Prostate gland (tissue), 2 donors: ENCODE measurements around the gene CHCHD6.

ENCODE experiments used
- POLR2A ChIP-seq: fragments of 450-650 bp; IDR thresholded peaks from one replicate; pipeline ENCODE4 v1.6.1; 2016; ENCODE audit warnings: antibody characterized with exemption, mild to moderate bottlenecking
- POLR2AphosphoS5 ChIP-seq: sonication (generic); formaldehyde crosslinking; IDR thresholded peaks from one replicate; pipeline ENCODE4 v1.6.1; 2017; ENCODE audit warnings: antibody characterized with exemption
- TF ChIP-seq, protein P1 (sequence below), 4 experiments: fragments of 200-600 bp in 2 of 4; fragments of 450-650 bp in 2 of 4; sonication (generic) in 2 of 4; IDR thresholded peaks; 1 replicate in 3 of 4; 2 replicates in 1 of 4; pipeline ENCODE4 v1.5.1; 2016 to 2019; ENCODE audit warnings: antibody characterized with exemption in 4 of 4, mild to moderate bottlenecking in 2 of 4, moderate library complexity in 2 of 4

DNA sequence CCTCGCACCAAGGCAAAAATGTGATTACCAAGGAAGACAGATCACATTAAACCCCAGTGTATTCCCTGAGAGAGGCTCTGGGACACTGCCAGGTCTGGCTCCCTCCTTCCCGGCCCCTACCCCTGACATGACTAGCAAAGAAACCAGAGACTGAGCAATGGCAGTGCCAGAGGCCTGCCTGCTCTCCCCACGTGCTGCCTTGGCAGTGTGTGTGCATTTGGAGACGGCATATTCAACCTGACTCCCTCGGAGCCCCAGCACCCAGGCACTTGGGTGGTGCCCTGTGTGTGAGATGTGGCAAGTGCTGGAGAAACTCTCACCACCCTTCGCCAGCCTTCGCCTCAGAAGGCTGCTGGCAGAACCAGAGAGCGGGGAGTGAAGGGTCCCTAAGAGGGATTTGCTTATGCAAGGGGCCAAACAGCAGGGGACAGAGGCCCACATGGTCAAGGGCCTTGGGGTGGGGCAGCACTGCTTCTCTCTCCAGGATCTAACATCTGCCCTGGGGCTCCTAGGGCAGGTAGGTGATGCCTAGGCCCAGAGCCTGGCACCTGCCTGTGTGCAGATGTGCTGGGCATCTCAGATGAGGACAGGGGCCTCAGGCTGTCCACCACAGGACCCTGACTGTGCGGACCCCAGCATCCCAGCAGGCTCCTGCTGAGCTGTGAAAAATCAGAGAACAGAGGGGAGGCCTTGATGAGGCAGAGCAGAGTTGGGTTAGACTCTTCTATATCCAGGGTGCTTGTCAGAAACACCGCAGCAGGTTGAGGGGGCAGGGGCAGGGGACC, 255.3 kb downstream of the CHCHD6 start:
- TF ChIP-seq POLR2A (no peak), POLR2AphosphoS5 (no peak)
- TF ChIP-seq, protein P1, sequence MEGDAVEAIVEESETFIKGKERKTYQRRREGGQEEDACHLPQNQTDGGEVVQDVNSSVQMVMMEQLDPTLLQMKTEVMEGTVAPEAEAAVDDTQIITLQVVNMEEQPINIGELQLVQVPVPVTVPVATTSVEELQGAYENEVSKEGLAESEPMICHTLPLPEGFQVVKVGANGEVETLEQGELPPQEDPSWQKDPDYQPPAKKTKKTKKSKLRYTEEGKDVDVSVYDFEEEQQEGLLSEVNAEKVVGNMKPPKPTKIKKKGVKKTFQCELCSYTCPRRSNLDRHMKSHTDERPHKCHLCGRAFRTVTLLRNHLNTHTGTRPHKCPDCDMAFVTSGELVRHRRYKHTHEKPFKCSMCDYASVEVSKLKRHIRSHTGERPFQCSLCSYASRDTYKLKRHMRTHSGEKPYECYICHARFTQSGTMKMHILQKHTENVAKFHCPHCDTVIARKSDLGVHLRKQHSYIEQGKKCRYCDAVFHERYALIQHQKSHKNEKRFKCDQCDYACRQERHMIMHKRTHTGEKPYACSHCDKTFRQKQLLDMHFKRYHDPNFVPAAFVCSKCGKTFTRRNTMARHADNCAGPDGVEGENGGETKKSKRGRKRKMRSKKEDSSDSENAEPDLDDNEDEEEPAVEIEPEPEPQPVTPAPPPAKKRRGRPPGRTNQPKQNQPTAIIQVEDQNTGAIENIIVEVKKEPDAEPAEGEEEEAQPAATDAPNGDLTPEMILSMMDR (IDR thresholded peaks at IDR 0.05), result no peak
